GM12801 (cell line): Measurements from ENCODE around the gene POU2F2.

Source experiments
- TF ChIP-seq, protein P1 (sequence below): IDR thresholded peaks from one replicate; pipeline ENCODE4 v1.5.1; 2011; ENCODE audit warnings: control low read depth; ENCODE audit not compliant: insufficient read length; ENCODE audit errors: extremely low read depth

The POU2F2 gene

DNA sequence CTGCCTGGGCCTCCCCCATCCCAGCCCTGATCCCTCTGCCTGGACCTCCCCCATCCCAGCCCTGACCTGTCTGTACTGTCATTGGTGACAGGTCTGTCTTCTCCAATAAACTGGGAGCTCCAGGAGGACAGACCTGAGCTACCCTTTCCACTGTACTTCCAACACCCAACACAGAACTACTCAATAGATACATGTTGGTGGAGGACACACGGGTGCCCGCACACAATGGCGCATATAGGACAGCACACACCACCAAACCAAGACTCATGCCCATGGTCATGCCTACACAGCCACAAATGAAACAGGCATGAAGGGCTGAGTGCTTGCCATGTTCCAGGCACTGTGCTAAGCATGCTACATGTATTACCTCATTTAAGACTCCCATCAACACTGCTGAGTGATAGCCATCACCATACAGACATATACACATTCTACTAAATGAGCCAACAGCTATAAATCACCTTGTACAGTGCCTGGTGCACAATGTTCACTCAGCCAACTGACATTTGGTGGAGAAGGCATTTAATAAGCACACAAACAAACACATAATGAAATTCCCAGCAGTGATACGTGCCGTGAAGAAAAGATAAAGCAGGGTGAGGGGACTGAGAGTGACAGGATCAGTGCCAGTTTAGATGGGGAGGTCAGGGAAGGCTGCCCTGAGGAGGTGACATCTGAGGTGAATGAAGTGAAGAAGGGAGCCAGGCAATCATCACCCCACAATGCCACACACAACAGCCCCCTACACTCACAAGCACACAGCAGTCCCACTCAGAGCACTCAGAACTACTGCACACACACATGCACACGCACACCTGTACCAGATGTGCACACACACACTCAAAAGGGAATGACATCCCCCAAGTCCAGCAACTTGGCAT, 857 bp downstream of the POU2F2 start:
- TF ChIP-seq, protein P1, sequence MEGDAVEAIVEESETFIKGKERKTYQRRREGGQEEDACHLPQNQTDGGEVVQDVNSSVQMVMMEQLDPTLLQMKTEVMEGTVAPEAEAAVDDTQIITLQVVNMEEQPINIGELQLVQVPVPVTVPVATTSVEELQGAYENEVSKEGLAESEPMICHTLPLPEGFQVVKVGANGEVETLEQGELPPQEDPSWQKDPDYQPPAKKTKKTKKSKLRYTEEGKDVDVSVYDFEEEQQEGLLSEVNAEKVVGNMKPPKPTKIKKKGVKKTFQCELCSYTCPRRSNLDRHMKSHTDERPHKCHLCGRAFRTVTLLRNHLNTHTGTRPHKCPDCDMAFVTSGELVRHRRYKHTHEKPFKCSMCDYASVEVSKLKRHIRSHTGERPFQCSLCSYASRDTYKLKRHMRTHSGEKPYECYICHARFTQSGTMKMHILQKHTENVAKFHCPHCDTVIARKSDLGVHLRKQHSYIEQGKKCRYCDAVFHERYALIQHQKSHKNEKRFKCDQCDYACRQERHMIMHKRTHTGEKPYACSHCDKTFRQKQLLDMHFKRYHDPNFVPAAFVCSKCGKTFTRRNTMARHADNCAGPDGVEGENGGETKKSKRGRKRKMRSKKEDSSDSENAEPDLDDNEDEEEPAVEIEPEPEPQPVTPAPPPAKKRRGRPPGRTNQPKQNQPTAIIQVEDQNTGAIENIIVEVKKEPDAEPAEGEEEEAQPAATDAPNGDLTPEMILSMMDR = no peak

DNA sequence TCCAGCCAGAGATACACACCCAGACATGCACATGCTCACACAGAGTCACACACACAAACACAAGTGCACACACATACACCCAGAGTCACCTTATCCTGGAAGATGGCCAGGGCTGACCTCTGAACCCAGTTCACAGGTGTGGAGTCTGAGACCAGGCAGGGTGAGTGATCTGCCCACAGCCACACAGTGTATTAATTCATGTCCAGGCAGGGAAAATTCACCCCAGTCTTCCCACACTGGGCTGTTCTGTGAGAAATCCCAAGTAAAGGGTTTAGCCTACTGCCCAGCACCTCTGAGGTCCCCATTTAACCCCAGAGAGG, 2.0 kb downstream of the POU2F2 start:
- TF ChIP-seq, protein P1 = no peak

DNA sequence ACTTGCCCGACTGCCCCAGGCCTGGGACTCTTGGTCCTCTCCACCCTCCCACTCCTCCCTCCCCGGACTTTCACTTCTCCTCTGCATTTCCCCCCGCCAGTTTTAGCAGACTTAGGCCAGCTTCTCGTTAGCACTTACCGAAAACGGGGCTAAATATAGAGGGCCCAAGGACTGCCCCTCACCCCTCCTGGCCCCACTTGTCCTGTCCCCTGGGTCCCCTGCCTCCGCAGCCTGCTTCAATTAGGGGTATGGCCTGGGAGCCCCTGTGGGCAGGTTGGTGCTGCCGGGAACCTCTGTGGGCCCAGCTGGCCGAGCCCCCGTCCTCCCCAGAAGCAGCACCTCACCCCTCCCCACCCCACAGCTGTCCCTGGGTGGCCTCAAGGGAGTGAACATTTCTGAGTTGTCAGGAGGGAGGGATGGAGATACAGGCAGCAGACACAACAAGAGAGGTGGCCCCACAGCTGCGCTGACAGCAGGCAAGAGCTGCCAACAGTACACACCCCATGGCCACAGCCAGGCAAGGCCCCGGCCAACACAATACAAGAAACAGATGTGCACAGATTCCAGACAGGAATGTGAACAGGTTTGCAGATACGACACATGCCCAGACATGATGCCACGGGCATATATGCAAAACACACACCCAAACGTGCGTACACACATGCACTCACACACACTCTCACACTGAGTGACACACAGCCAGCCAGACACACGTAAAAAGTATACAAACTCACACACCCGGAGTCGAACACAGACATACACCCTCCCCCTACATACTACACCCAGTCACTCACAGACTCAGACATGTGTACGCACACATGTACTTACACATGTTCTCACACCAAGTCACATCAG, 2.6 kb downstream of the POU2F2 start:
- TF ChIP-seq, protein P1 = no peak

DNA sequence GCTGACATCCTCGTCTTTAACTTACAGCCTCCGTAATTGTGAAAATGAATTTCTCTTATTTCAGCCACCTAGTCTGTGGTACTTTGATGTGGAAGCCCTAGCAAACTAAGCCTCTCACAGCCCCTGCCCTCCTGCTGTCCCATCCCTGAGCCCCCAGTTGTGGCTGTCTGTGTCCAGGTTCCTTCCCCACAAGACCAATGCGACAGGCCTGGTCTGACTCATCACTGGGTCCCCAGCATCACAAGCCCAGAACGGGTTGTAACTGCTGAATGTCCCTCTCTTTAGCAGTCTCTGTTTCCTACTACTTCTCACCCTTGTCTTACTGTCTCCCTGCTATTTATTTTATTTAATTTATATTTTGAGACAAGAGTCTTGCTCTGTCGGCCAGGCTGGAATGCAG, 5.7 kb downstream of the POU2F2 start:
- TF ChIP-seq, protein P1 = no peak

DNA sequence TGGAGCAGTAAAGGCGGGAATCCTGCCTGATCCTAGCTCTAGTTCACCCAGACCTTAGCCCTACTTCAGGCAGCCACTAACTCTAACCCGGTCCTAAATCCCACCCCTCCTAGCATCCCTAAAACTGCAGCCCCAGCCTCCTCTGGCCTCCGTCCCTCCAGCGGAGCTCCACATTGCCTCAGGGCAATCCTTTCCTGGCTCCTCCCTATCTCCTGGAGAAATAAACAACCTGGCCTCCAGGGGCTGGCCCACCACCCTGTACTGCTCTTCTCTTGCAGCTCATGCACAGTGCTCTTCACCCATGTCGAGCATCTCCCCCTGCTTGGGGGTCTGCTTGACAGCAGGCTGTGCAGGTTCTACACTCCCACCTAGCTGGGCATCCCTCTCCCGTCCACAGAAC, 6.7 kb downstream of the POU2F2 start:
- TF ChIP-seq, protein P1 = no peak

DNA sequence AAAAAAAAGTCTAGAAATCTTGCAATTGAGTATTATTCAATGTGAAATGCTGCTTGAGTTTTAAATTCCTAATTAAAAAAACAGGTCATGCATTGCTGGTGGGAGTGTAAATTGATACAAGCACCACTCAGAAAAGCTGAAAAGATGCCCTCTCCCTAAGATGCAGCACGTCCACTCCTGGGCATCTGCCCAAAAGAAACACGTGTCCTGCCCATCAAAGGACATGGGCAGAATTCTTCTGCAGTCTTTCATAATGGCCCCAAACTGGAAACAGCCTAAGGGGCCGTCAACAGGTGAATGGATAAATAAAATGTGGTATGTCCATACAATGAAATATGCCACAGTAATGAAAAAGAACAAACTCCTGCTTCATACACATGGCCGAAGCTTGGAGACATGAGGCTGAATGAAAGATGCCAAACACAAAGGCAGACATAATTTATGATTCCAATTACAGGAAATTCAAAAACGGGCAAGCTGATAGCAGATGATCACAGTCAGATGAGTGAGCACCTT, 7.8 kb downstream of the POU2F2 start:
- TF ChIP-seq, protein P1 = no peak

DNA sequence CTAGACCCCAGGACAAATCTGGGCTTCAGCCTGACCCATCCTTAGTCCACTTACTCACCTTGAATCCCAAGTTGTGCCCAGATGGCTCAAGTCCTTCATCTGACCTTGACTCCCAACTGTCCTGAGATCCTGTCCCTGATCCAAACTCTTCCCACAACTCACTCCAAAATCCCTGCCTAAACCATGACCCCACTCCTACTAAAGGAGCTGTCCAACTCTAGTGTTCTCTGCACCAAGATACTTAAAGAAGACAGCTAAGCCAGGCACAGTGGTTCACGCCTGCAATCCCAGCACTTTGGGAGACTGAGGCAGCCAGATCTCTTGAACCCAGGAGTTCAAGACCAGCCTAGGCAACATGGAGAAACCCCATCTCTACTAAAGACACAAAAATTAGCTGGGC, 8.5 kb downstream of the POU2F2 start:
- TF ChIP-seq, protein P1 = no peak
